ENCODE data around the gene RALA. TPM values are rescaled to one million over a fixed set of nuclear protein-coding genes. Genes with fewer than 3 reads are reported as not detected.
"Not testable (repeated sequence)": the region's sequence is repeated elsewhere in the genome, so short reads cannot be mapped to it uniquely, and the experiment has no call there.

RALA gene
- total RNA-seq, 2 donors from 2014 or later: 22.1 to 23.7 TPM

GRCh38 chr7:39749717-39750116 is 126.3 kb downstream of the RALA start:
- intact Hi-C loops (cut with DNase I): loop anchor here in 1 of 2 donors (5.0 kb wide), 1 partner anchor 167 kb away; no protein-coding TSS in a partner anchor

GRCh38 chr7:39750253-39751077 is 127.1 kb downstream of the RALA start:
- no peak for DNase-seq (ENCODE audit: low spot score)
- intact Hi-C loops (cut with DNase I): no loop called here

More at GRCh38 chr7:39749717-39750116, 126.3 kb downstream of the RALA start:
- DNase-seq (ENCODE audit: low spot score): no peak

GRCh38 chr7:39753237-39753636 is 129.9 kb downstream of the RALA start:
- DNase-seq (ENCODE audit: low spot score); intact Hi-C loops (cut with DNase I): not testable (repeated sequence)

- DNase-seq (ENCODE audit: low spot score): peak; percentile 77
- intact Hi-C loops (cut with DNase I): no loop called here
These were observed 130.5 kb downstream of the RALA start for GRCh38 chr7:39753823-39754325.

GRCh38 chr7:39754326-39755120 is 131.2 kb downstream of the RALA start:
- intact Hi-C loops (cut with DNase I): no loop called here
- DNase-seq (ENCODE audit: low spot score): peak; percentile 80

- intact Hi-C loops (cut with DNase I): no loop called here
- DNase-seq (ENCODE audit: low spot score): no peak
These were observed 134.2 kb downstream of the RALA start for GRCh38 chr7:39757604-39758003.

Other genes starting within 250 kb of the RALA start
- gene YAE1, start 57.2 kb upstream of the RALA start, total RNA-seq: 10 to 100 TPM; 16.0 to 18.0 TPM